ENCODE data around the gene TRAF2. TPM values are rescaled to one million over a fixed set of nuclear protein-coding genes. Genes with fewer than 3 reads are reported as not detected.

TRAF2 gene
- total RNA-seq, 1 donor from 2014 or later = 14.4 TPM

DNA sequence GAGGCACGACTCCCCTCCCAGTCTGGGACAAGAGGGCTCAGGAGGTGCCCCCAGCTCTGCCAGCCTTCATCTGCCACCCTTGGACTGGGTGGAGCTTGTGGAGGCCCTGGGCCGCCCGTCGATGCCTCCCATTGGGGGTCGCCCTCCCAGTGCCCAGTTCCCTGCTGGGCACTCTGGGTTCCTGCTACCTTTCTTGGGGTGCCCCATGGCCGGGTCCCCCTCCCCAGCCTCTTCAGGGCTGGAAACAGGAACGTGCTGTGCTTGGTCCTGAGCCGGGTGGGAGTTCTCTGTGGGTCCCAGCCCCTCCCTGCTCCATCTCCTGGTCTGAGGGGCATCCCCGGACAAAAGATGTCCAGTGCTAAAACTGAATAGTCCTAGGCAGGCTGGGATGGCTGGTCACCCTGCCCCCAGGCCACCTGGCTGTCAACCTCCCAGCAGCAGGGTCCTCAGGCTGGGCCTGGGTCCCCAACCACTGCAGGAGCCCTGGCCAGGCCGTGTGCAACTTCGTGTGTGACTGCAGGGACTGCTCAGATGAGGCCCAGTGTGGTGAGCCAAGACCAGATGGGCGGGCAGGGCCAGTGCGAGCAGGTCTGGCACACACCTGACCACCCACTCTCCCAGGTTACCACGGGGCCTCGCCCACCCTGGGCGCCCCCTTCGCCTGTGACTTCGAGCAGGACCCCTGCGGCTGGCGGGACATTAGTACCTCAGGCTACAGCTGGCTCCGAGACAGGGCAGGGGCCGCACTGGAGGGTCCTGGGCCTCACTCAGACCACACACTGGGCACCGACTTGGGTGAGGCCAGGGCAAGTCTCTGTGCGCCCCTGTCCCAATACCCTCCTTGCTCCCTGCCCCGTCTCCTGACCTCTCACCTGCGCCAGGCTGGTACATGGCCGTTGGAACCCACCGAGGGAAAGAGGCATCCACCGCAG lies 33.4 kb upstream of the TRAF2 start:
- Mint-ChIP-seq H3K36me3 (ENCODE audit: low read depth, unreplicated experiment) (no peaks in the 10 kb centered on the region), H3K27ac (ENCODE audit: unreplicated experiment) (no peak overlapping the region), H3K9me3 (ENCODE audit: unreplicated experiment) (no peaks in the 10 kb centered on the region), H3K27me3 (ENCODE audit: low read depth, unreplicated experiment) (no peaks in the 10 kb centered on the region), H3K4me1 (ENCODE audit: low read depth, unreplicated experiment) (peaks cover 2% of the 10 kb centered on the region), H3K4me3 (ENCODE audit: unreplicated experiment) (no peak overlapping the region)
- H4K20me1 ChIP-seq (ENCODE audit: insufficient read depth, low read length) = peaks cover 20% of the 10 kb centered on the region
- H3K4me3 ChIP-seq (ENCODE audit: insufficient read depth, low read depth, low read length) = no peak overlapping the region
- H2AFZ ChIP-seq (ENCODE audit: low read depth, low read length) = no peak overlapping the region
- DNase-seq (ENCODE audit: low read depth) (no peak), FAIRE-seq (no peak)
- TF ChIP-seq, protein P1, sequence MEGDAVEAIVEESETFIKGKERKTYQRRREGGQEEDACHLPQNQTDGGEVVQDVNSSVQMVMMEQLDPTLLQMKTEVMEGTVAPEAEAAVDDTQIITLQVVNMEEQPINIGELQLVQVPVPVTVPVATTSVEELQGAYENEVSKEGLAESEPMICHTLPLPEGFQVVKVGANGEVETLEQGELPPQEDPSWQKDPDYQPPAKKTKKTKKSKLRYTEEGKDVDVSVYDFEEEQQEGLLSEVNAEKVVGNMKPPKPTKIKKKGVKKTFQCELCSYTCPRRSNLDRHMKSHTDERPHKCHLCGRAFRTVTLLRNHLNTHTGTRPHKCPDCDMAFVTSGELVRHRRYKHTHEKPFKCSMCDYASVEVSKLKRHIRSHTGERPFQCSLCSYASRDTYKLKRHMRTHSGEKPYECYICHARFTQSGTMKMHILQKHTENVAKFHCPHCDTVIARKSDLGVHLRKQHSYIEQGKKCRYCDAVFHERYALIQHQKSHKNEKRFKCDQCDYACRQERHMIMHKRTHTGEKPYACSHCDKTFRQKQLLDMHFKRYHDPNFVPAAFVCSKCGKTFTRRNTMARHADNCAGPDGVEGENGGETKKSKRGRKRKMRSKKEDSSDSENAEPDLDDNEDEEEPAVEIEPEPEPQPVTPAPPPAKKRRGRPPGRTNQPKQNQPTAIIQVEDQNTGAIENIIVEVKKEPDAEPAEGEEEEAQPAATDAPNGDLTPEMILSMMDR (IDR thresholded peaks at IDR 0.05; ENCODE audit: insufficient read depth, low read depth, low read length) = no peak
- no peak for TF ChIP-seq EZH2 (IDR thresholded peaks at IDR 0.05; ENCODE audit: insufficient read depth, low read length)
- no peak overlapping the region for H3K9ac ChIP-seq (ENCODE audit: low read length)
- no peaks in the 10 kb centered on the region for H3K36me3 ChIP-seq (ENCODE audit: insufficient read depth, low read length)
- H3K9me3 ChIP-seq (ENCODE audit: insufficient read depth, low read depth, low read length) = no peaks in the 10 kb centered on the region
- no peak overlapping the region for H3K4me2 ChIP-seq (ENCODE audit: low read length)
- H3K27me3 ChIP-seq (ENCODE audit: insufficient read depth, low read length) = no peaks in the 10 kb centered on the region
- peaks cover 9% of the 10 kb centered on the region for H3K4me1 ChIP-seq (ENCODE audit: insufficient read depth, low read length)
- H3K27ac ChIP-seq (ENCODE audit: low read depth, low read length) = no peak overlapping the region
- peaks cover 11% of the 10 kb centered on the region for H3K79me2 ChIP-seq (ENCODE audit: insufficient read depth, low read length)

GRCh38 chr9:136853596-136854112 lies 32.7 kb upstream of the TRAF2 start:
- Mint-ChIP-seq H3K27me3 (ENCODE audit: low read depth, unreplicated experiment) (no peaks in the 10 kb centered on the region), H3K27ac (ENCODE audit: unreplicated experiment) (no peak overlapping the region)
- no peak for DNase-seq (ENCODE audit: low read depth)

More at GRCh38 chr9:136853596-136854112, 32.7 kb upstream of the TRAF2 start:
- H3K9me3 ChIP-seq (ENCODE audit: insufficient read depth, low read depth, low read length) = no peaks in the 10 kb centered on the region
- Mint-ChIP-seq H3K9me3 (ENCODE audit: unreplicated experiment) (no peaks in the 10 kb centered on the region), H3K36me3 (ENCODE audit: low read depth, unreplicated experiment) (no peaks in the 10 kb centered on the region), H3K4me1 (ENCODE audit: low read depth, unreplicated experiment) (peaks cover 2% of the 10 kb centered on the region), H3K4me3 (ENCODE audit: unreplicated experiment) (no peak overlapping the region)
- H3K36me3 ChIP-seq (ENCODE audit: insufficient read depth, low read length) = no peaks in the 10 kb centered on the region
- peaks cover 9% of the 10 kb centered on the region for H3K4me1 ChIP-seq (ENCODE audit: insufficient read depth, low read length)
- TF ChIP-seq, protein P1 (IDR thresholded peaks at IDR 0.05; ENCODE audit: insufficient read depth, low read depth, low read length) = no peak
- TF ChIP-seq EZH2 (IDR thresholded peaks at IDR 0.05; ENCODE audit: insufficient read depth, low read length) = no peak
- no peak overlapping the region for H3K9ac ChIP-seq (ENCODE audit: low read length)
- H2AFZ ChIP-seq (ENCODE audit: low read depth, low read length) = no peak overlapping the region
- no peak overlapping the region for H3K27ac ChIP-seq (ENCODE audit: low read depth, low read length)
- H3K27me3 ChIP-seq (ENCODE audit: insufficient read depth, low read length) = no peaks in the 10 kb centered on the region
- peaks cover 11% of the 10 kb centered on the region for H3K79me2 ChIP-seq (ENCODE audit: insufficient read depth, low read length)
- no peak for FAIRE-seq
- peaks cover 20% of the 10 kb centered on the region for H4K20me1 ChIP-seq (ENCODE audit: insufficient read depth, low read length)
- no peak overlapping the region for H3K4me2 ChIP-seq (ENCODE audit: low read length)
- H3K4me3 ChIP-seq (ENCODE audit: insufficient read depth, low read depth, low read length) = no peak overlapping the region

All from astrocyte (in vitro differentiated cells and primary cell).